ENCODE data around the gene PER1.

- TF ChIP-seq CTCF (IDR thresholded peaks at IDR 0.05) (peak in 2 of 4 experiments; percentile 20 to 45), POLR2A (IDR thresholded peaks at IDR 0.05) (peak; percentile 99 to 100)
Measured at GRCh38 chr17:8156246-8156992, 4.2 kb upstream of the PER1 start.
